ENCODE measurements around the gene DPYSL4. TPM values are rescaled to one million over a fixed set of nuclear protein-coding genes. Genes with fewer than 3 reads are reported as not detected.
A peak's percentile ranks its signal among the peaks of the same experiment; 100 is the strongest.

DPYSL4 gene
- total RNA-seq, 2 donors from 2014 or later = 0.27 to 0.44 TPM

DNA sequence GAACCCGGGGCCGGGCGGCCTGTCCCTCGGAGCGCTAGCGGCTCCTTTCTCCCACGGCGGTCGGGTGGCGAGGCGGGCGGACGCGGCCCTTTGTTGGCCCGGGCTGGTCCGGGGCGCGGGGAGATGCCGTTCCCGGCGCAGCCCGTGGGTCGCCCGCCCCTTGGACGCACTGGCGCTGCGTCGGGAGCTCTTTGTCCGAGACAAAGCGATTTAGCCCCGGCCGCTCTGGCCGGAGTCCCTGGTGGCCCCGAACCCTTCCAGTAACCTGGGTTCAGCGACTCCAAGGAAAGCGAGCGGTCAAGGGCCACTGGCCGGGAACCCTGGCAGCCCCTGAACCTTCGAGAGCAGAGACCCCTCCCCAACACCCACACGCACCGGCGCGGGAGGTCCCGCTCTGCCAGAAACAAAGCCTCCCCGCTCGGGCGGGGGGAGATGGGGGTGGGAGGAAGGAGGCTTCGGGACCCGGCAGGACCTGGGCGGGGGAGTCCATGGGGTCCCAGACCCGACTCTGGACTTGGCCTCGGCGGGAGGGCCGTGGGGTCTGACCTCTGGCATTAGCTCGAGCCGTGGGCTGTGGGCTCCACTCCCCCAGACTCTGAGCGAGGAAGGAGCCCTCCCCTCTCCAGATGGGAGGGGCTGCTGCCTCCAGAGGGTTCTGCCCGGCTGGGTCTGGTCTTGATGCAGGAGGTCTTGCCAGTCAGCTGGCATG lies 836 bp downstream of the DPYSL4 start:
- Histone ChIP-seq H3K27me3 (peaks cover 33% of the 10 kb centered on the region), H3K9ac (ENCODE audit: low read depth in 2 of 2, low read length in 2 of 2) (no peak overlapping the region), H3K4me3 (peak overlapping the region; percentile 9), H3K9me3 (no peaks in the 10 kb centered on the region), H3K4me1 (peaks cover 10% of the 10 kb centered on the region), H3K36me3 (no peaks in the 10 kb centered on the region), H3K27ac (no peak overlapping the region)
- DNase-seq = no peak
- TF ChIP-seq, protein P1, sequence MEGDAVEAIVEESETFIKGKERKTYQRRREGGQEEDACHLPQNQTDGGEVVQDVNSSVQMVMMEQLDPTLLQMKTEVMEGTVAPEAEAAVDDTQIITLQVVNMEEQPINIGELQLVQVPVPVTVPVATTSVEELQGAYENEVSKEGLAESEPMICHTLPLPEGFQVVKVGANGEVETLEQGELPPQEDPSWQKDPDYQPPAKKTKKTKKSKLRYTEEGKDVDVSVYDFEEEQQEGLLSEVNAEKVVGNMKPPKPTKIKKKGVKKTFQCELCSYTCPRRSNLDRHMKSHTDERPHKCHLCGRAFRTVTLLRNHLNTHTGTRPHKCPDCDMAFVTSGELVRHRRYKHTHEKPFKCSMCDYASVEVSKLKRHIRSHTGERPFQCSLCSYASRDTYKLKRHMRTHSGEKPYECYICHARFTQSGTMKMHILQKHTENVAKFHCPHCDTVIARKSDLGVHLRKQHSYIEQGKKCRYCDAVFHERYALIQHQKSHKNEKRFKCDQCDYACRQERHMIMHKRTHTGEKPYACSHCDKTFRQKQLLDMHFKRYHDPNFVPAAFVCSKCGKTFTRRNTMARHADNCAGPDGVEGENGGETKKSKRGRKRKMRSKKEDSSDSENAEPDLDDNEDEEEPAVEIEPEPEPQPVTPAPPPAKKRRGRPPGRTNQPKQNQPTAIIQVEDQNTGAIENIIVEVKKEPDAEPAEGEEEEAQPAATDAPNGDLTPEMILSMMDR (IDR thresholded peaks at IDR 0.05) = no peak
- intact Hi-C loops (cut with DNase I) = no loop called here

DNA sequence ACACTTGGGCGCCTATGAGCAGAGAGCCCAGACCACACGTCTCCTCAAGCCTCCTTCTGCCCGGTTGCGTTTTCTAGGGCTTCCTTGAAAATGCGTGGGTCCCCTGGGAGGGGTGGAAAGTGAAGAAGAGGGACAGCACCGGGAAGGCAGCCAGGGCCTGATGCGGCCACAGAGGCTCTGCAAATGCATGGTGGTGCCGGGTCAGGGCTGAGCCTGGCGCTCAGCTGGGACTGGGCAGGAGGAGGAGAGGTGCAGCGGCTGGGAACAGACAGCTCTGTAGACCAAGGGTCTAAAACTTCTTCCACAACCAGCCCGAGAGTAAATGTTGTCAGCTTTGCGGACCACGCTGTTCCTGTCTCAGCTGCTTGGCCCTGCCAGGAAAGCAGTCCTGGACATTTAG lies 1.6 kb downstream of the DPYSL4 start:
- H3K4me3 ChIP-seq = no peak overlapping the region
- no peaks in the 10 kb centered on the region for H3K36me3 ChIP-seq
- H3K27me3 ChIP-seq = peaks cover 33% of the 10 kb centered on the region
- intact Hi-C loops (cut with DNase I) = no loop called here
- H3K9me3 ChIP-seq = no peaks in the 10 kb centered on the region
- H3K9ac ChIP-seq (ENCODE audit: low read depth in 2 of 2, low read length in 2 of 2) = no peak overlapping the region
- TF ChIP-seq, protein P1 (IDR thresholded peaks at IDR 0.05) = no peak
- H3K27ac ChIP-seq = no peak overlapping the region
- no peak for DNase-seq
- H3K4me1 ChIP-seq = peaks cover 10% of the 10 kb centered on the region

DNA sequence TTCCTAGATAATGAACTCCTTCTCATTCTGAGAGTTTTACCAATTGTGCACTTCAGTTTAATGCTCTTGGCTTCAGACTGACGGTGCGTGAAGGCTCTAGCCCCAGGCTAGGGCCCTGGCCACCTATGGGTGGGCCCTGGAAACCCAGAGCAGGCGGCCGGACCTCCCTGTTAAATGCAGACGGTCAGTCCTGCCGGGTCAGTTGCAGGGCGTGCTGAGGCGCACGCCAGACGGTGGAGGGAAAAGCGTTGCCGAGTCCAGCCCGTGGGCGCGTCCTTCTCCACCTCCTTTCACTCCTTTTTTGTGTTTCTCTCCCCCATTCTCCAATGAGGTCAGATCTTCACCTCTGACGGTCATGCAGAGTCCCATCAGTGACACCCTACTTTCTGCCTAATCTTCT lies 2.3 kb downstream of the DPYSL4 start:
- DNase-seq = no peak
- H3K36me3 ChIP-seq = no peaks in the 10 kb centered on the region
- TF ChIP-seq, protein P1 (IDR thresholded peaks at IDR 0.05) = no peak
- H3K9ac ChIP-seq (ENCODE audit: low read depth in 2 of 2, low read length in 2 of 2) = no peak overlapping the region
- peaks cover 33% of the 10 kb centered on the region for H3K27me3 ChIP-seq
- H3K4me3 ChIP-seq = no peak overlapping the region
- H3K27ac ChIP-seq = no peak overlapping the region
- intact Hi-C loops (cut with DNase I) = no loop called here
- H3K4me1 ChIP-seq = peaks cover 10% of the 10 kb centered on the region
- no peaks in the 10 kb centered on the region for H3K9me3 ChIP-seq

DNA sequence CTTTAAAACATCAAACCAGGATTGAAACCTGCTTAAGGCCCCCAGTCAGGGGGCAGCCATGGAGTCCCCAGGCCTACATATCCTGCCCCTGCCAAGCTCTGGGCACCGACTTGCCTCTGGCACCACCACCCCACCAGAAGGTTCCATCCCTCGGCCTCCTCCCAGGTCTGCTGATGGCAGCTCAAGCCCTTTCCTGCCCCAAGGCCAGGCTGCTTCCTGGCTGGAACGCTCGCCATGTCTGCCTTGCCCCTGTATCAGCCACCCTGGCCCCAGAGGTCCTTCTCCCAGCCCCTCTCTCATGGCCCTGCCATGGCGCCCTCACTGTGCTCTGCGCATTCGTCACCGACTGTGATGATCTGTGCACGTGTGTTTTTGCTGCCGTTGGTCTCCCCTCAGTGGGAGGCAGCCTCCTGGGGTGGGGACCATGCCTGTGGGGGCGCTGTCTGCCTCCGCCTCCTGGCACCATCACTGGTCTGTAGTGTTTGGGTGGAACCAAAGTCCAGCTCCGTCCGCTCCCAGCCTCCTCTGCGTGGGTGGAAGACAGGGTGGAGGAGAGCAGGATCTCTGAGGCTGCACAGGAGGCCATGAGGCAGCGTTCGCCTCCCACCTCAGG lies 3.2 kb downstream of the DPYSL4 start:
- H3K4me1 ChIP-seq = peaks cover 10% of the 10 kb centered on the region
- H3K9ac ChIP-seq (ENCODE audit: low read depth in 2 of 2, low read length in 2 of 2) = no peak overlapping the region
- H3K4me3 ChIP-seq = no peak overlapping the region
- H3K27me3 ChIP-seq = peaks cover 33% of the 10 kb centered on the region
- H3K9me3 ChIP-seq = no peaks in the 10 kb centered on the region
- no peak overlapping the region for H3K27ac ChIP-seq
- TF ChIP-seq, protein P1 (IDR thresholded peaks at IDR 0.05) = no peak
- no peaks in the 10 kb centered on the region for H3K36me3 ChIP-seq
- DNase-seq = no peak
- intact Hi-C loops (cut with DNase I) = no loop called here

DNA sequence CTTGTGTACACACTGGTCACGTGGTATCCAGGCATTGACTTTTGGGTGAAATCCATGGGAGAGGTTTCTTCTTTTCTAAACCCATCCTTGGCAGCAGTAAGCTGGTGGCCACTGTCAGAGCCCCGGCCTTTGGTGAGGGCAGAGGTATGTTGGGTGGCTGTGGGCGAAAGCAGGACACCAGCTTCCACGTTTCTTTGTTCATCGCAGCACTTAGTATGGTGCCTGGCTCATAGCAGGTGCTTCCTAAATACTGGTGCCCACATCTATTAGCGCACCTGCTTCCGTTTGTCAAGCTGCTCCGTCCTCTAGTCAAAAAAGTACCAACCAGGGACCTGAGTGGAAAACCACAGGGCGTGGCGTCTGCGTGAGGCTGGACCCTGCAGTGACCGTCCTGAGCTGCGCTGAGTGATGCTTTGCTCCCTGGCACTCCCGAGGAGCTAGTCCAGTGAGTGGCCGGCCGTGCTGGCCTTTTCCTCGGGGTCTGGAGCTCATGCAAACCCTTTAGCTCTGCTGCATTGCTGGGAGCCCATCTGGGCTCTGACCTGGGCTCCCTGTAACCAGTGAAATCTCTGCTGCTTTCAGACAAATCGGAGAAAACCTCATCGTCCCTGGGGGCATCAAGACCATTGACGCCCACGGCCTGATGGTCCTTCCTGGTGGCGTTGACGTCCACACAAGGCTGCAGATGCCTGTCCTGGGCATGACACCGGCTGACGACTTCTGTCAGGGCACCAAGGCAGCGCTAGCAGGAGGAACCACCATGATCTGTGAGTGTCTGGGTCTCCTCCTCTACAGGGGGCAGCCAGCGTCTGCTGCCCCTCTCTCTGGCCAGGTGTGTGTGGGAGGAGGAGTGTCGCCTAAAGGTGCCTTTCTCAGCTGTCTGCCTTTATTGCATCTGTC lies 5.6 kb downstream of the DPYSL4 start:
- DNase-seq = no peak
- no peaks in the 10 kb centered on the region for H3K9me3 ChIP-seq
- H3K27me3 ChIP-seq = peaks cover 12% of the 10 kb centered on the region
- no peak overlapping the region for H3K27ac ChIP-seq
- no peaks in the 10 kb centered on the region for H3K36me3 ChIP-seq
- TF ChIP-seq, protein P1 (IDR thresholded peaks at IDR 0.05) = no peak
- H3K4me3 ChIP-seq = no peak overlapping the region
- no peaks in the 10 kb centered on the region for H3K4me1 ChIP-seq
- H3K9ac ChIP-seq (ENCODE audit: low read depth in 2 of 2, low read length in 2 of 2) = no peak overlapping the region
- intact Hi-C loops (cut with DNase I) = no loop called here

Data from colonic mucosa (tissue), 4 donors.